ENCODE results near the gene SFTPA2.
A peak's percentile ranks its signal among the peaks of the same experiment; 100 is the strongest.
"Not testable (repeated sequence)": the region's sequence is repeated elsewhere in the genome, so short reads cannot be mapped to it uniquely, and the experiment has no call there.

SFTPA2 gene

DNA sequence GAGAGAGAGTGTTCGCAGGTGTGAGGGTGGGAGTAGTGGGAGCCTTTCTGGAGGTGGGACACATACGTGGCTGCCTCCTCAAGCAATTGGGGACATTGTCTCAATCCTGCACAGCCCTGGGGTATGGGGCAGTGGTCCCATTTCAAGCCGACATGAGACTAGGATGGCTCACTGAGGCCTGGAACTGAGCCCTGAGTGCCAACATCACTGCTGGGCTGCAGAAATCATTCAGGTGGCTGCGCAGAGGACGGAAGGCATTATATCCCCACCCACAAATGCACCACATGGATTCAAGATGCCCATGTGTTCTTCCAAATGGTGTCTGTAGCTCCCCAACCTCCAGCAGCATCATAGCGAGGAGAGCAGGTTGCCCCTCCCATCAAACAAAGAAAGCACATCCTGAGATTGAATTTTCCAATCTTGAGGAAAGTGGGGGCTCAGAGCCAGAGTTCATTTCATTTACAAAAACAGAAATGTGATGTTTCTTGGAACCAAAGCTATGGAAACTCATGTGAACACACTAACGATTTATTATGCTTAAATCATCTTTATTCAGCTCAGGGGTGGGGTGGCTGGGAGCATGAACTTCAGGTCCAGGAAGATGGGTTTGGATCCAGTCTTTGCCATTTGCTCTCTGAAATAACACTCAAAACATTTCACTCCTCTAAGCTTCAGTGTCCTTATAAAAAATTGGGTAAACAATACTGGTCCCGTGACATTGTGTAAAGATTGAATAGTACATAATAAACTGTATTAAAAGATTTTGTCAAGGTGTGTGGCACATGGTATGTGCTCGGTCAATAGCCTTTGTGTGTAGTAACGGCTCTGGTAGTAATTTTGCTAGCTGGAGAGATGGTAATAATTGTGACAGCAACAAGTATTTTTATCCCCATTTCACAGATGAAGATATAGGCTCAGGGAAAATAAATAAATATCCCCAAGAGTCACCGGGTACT is 4.6 kb downstream of the SFTPA2 start:
- DNase-seq, result no peak

DNA sequence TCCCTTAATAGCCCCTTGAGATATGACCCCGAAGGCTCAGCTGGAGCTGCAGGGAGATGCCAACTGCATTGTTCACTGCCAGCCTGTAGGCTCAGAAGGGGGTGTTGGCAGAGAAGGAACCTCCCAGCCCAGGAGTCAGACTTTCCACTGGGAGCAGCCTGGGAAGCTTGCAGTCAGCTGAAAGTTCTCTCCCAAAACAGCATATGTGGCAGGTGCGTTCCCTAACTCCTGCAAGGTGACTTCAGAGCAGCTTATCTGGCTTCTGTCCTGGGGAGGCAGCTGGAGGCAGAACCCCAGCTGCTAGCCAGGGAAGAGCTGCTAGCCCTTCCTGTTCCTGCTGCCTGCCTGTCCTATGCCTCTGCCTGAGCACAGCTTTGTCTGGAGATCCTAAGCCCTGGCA is 8.1 kb downstream of the SFTPA2 start:
- peak; percentile 48 for DNase-seq

DNA sequence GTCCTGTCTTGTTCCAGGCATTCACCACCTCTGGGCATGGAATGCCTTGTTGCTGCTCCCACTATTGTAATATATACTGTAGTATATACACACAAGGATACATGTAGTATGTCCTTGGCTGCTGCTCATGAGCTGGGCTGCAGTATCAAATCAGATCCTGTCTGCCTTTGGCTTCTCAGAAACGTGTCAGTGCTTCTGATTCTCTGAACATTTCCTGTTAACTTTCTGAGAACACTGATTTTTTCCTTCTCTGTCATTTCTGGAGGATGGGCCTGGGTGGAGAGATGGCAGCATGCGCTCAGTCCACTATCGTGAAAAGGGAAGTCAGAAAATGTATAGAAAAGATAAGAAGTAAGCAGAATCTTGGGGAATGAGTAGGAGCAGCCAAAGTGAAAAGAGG is 12.2 kb downstream of the SFTPA2 start:
- no peak for DNase-seq

DNA sequence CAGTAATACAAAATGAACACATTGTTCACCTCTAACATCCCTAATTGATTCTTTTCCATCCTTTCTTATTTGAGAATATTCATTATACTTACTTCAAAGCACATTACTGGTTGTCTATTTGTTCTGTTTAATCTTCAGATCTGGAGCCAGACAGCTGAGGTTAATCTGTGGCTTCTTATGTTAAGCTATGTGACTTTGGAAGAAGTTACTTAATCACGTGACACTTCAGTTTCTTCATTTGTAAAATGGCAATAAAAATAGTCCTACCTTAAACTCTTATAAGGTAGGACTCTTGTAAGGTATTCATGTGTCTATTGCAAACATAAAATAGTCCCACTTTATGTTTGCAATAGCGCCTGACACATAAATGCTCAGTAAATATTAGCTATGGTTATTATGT is 13.1 kb downstream of the SFTPA2 start:
- DNase-seq, result not testable (repeated sequence)

DNA sequence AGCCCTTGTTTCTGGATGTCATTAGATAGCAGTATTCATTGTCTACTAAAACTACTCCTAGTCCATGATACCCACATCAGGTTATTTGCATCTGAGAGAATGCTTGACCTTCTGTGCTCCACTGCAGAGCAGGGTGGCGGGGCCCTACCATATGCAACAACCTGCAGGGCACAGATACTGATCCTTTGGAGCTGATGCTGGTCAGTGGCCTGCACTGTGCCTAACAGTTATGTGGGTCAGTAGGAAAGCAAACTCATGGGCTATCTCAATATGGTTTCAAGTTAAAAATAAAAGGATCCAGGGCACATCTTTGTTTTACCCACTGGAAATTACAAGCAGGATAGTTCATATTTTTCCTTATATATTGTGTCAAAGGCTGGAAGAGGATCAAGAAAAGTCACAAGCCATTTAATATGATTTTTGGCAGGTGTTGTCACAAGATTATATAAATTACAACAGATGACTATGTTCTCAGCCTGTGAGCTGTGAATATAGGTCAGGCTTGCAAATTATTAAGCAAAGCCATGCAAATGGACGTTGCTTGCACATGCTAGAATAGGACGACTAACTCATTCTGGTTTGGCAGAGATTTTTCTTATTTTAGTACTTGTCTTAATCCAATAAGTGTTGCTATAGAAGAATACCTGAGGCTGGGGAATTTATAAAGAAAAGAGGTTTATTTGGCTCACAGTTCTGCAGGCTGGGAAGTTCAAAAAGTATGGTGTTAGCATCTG is 15.1 kb downstream of the SFTPA2 start:
- DNase-seq, result not testable (repeated sequence)

DNA sequence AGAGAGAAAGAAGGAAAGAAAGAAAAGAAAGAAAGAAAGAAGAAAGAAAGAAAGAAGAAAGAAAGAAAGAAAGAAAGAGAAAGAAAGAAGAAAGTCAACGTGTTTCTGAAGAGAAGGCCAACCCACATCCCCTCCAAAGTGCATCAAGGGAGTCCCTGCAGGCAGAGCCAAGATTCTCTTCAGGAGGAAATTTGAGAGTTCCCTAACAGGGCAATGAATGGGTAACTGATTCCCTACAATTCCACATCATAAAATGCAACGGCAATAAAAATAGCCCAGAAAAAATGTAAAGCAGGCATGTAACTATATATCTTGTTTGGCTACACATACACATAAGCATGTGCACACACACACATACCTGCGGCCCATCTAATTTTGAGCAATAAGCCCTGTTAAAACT is 15.8 kb downstream of the SFTPA2 start:
- not testable (repeated sequence) for DNase-seq

DNA sequence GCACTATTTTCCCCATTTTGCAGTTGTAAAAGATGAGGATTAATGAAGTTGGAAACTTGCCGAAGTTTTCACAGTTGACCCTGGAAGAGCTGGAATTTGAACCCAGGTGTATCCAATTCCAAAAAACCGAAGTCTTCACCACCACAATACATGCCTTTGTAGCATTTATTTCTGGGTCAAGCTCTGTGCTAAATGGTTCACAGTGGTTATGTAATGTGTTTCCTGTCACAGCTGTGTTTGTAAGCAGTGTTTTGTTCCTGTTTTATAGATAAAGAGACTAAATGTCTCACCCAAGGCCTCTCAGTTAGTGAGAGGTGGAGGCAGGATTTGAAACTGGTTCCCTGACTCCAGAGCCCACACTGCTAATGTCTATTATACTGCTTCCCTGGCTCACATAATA is 17.6 kb downstream of the SFTPA2 start:
- DNase-seq, result no peak

DNA sequence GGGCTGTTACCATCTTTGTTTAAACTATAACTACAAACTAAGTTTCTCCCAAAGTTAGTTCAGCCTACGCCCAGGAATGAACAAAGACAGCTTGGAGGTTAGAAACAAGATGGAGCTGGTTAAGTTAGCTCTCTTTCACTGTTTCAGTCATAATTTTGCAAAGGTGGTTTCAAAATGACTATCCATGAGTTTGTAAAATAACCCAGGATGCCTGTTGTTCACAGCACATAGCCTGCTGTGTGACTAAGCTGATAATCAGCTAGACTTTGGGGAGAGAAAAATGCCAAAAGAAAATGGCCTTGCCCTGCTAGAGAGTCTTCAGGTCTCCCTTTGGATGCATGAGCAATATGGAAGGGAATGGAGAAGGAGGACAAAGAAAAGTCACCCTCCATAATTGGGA is 19.3 kb downstream of the SFTPA2 start:
- DNase-seq, result not testable (repeated sequence)

DNA sequence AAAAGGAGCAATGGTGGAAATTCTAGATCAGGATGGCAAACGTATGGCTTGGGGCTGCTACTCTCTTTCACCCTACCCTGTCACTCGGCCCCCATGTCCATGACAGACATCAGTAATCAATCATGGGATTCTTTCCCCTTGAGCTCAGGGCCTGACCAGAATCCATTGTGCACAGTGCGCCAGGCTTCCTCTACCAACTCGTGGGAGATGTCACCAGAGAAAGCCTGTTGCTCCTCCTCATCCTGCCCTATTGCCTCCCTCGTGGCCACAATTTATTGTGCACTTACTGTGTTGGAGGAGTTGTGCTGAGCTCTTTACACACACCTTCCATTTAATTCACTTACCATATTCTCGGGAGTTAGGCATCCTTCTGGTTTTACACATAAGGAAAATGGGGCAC is 21.9 kb downstream of the SFTPA2 start:
- DNase-seq, result not testable (repeated sequence)

DNA sequence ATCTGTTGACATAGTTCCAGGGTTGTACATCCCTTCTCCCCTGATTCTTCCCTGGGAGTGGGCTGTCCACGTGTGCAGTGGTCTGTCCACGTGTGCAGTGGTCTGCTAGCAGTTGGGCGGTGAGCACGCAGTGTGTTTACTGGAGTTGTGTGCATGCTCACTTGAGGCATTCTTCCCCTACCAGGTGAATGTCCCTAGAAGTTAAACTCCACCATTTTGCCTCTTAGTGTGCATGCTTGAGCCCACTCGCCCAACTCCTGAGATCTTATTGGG is 26.4 kb downstream of the SFTPA2 start:
- not testable (repeated sequence) for DNase-seq

DNA sequence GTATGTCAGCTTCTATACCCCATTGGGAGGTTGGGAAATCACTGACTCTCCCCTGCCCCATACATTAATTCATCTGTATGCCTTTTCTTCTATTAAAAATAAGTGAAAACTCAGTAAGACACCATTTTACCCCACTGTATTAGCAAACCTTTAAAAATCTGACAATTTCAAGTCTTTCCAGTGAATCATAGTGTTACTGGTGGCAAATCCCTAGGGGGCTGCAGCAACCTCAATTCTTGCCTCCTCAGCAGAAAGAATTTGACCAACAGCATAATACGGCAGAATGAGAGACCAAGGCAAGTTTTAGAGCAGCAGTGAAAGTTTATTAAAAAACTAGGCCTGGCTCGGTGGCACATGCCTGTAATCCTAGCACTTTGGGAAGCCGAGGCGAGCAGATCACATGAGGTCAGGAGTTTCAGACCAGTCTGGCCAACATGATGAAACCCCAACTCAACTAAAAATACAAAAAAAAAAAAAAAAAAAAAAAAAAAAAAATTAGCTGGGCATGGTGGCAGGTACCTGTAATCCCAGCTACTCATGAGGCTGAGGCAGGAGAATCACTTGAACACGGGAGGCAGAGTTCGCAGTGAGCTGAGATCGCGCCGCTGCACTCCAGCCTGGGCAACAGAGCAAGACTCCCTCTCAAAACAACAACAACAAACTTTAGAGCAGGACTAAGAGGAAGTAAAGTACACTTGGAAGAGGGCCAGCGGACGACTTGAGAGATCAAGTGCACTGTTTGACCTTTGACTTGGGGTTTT is 26.9 kb downstream of the SFTPA2 start:
- DNase-seq, result not testable (repeated sequence)

DNA sequence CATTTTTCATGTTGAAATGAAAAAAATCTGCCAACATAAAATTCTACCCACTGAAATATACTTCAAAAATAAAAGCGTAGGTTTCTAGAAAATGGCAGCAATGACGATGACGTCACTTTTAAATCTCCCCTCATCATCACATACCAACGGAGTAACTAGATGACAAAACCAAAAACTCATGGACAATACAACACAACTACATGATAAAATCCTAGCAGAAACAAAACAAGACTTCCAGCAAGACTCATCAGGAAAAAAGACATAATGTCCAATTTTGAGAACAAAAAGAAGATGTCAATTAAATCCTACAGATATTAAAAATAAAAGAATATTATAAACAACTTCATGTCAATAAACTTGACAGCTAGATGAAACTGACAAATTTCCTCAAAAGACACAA is 31.9 kb downstream of the SFTPA2 start:
- not testable (repeated sequence) for DNase-seq

DNA sequence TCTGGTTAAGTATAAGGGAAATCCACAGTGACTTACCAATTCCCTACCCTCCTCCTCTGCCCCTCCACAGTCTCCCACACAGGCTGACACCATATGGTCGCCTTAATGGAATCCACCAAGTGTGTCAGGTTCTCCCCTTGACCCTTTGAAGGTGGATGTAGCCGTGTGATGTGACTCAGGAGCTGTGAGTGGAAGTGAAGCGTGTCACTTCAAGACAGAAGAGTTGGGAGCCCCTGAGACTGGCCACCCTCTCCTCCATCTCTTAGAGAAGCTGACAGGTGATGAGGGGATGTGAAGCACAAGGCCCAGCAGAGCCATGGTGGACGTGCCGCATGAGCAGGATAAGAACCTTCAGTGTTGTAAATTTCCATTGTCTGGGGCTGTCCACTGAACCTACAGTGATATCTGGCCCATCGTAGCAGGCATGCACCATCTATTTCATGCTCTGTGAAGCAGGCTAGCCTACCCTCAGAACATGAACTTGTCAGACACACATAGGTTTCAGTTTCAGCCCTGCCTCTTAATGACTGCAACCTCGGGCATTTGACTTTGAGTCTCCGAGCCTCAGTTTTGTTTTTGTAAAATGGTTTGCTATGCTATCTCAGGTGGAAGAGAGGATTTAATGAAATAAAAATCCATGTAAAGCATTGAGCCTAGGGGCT is 35.0 kb downstream of the SFTPA2 start:
- DNase-seq, result not testable (repeated sequence)

DNA sequence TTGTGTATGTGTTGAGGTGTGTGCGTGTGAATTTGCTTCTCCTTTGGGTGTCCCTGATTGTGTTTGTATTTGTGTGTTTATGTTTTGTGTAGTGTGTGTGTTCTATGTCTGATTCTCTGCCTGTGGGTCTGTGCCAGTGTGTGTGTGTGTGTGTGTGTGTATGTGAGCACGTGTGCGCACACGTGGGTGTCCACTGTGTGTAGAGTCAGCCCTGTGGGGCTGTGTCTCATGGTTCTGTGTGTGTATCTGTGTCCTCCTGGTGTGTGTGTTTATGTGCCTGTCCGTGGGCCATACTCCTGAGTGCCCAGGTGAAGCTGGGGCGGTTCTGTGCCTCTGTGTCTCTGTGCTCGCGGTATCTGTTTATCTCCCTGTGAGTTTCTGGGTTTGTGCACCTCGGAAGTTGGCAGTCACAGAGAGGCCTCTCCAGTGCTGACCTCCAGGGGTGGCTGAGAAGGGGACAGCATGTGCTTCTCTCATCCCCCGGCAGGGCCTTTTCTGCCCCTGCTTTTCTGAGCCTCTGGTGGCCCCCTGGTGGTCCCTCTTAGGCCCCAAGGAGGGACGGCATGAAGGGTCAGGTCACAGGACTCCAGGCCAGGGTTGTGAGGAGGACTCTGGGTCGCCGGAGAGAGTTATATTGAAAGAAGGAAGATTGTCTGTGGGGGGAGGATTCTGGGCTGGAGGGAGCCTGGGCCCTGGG is 36.9 kb downstream of the SFTPA2 start:
- DNase-seq, result not testable (repeated sequence)

DNA sequence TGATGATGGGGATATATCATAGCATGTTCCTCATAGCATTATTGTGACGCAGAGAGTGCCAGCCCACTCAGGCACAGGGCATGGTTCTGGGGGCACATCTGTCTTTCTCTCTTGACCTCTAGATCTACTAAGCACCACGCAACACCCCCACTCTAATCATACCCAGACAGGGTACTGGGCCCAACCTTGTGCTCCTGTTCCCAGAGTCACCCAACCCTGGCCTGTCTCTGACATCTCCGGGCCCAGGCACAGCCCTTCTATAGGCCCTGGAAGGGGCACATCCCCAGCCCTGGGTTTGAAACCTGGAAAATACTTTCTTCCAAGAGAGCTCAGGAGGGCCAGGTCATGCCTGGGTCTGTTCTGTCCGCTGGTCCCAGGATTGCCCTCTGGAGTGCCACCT is 37.7 kb downstream of the SFTPA2 start:
- not testable (repeated sequence) for DNase-seq

DNA sequence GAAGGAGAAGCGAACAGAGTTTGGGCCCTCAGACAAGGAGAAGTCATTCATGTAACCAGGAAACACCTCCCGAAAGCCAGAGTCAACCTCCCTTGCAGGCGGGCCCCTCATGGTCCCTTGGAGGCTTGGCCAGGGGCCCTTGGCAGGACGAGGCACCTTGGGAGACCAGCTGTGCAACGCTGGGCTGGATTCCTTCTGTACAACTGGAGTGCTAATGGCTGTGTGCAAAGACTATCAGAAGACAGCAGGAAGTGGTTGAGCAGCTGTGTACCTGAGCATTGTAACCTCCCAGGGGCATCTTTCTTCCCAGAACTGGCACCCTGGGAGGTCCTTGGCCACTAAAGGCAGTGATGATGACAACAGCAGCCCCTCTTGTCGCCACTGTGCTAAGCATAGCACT is 38.5 kb downstream of the SFTPA2 start:
- not testable (repeated sequence) for DNase-seq

DNA sequence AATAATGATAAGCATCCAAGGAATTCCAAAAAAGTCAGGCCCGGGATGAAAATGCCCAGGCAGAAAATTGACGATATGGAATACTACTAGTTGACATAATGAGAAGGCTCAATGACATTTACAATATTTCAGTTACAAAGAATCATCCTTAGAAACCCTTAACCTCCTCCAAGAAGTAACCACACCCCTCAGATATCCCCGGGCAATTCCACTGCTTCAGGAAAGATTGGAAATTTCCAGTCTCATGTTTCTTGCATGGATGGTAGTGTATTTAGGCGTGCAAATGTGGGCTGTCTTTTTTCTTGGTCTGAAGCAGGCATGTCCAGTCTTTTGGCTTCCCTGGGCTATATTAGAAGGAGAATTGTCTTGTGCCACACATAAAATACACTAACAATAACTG is 42.6 kb downstream of the SFTPA2 start:
- DNase-seq, result not testable (repeated sequence)

DNA sequence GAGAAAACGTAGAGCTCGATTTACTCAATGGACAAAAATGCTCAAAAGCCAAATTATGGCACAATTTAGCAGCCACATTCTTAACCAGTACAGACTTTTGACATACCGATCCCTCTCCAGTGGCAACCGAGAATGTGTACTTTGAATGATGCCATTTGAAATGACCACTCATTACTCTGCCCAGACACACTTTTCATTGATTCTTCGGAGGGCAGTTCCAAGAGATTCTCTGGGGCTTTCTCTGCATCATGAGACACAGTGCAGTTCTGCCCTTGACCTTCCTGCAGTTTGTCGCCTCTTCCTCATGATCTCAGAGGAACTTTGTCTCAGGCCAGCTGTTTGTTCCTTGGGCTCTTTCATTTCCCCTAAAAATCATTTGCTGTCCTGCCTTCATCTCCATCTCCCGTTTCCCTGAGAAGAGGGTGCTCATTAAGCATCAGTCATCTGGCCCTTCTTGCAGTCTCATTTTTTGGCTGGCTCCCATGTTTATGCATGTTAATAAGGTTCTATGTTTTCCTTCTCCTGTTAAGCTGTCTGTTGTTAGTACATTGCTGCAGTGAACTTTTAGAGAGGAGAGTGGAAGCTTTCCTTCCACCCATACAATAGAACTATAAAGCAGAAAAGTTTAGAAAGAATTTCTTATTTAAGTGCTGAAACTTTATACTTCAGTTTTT is 43.5 kb downstream of the SFTPA2 start:
- not testable (repeated sequence) for DNase-seq

DNA sequence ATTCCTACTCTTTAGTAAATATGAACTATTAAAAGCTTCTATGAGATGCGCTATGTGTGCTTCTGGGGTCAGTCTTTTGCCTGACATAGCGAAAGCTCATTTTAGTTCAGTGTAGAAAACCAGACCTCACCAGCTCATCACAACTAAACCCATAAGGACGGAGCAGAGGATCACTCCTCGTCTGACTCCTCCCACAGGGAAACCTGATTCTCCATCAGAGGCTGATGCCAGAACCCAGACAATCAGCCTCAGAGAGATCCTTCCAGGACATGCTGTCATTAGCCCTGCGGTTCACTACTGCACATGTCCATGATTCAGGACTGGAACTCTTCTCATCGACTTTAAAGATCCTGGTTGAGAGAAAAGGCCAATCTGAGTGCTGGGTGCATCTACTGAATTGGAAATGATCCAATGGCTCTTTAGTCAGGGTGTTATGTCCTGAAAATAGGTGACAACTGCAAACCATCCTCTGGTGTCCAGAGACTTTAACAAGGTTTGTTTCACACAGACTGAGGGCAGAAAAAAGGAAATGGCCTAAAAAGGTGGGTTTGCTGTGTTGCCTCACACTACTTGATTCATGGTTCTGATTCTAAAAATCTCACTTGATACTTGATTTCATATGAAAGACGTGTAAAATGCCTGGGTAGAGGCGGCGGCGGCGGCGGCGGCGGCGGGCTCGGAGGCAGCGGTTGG is 48.2 kb downstream of the SFTPA2 start, which contains the start of gene EIF5AL1:
TSS of gene EIF5AL1 (plus strand) at position 643 of the 693 bp plus-strand sequence. CDS start 117 bp downstream, outside the sequence.
- not testable (repeated sequence) for DNase-seq

DNA sequence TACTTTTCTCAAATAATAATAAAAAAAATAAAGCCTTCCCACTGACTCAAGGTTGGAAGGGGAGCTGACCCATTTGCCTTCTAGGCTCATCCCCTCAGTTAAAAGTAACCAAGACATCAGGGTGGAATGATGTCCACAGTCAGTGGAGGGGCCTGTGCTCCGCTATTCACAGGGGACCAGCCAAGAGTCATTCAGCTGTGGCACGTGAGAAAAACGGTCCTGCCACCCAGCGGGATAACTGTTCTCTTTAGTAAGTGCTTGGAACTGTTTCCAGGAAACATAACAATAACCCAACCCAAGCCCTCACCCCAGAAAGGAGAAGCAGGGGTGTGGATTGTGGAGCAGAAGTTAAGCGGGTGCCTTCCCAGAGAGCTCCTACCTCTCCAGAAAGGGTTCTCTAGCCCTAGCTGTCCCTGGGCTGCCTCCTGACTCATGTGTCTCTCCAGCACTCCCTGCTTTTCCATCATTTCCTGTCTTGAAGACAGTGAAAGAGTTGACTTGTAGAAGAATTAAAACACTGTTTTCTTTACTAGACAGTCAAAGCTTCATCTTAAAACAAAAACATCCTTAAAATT is 50.2 kb downstream of the SFTPA2 start:
- not testable (repeated sequence) for DNase-seq

All from NCI-H146 (cell line).